Left hindlimb (tissue), 1 donor: Measurements from ENCODE around the gene PGPEP1.
"Not testable (repeated sequence)": the region's sequence is repeated elsewhere in the genome, so short reads cannot be mapped to it uniquely, and the experiment has no call there.

Experiments used
- DNase-seq: peaks from one replicate; pipeline ENCODE4 v3.0.0-alpha.2; 2018

Gene PGPEP1

GRCh38 chr19:18393836-18394235 lies 53.4 kb downstream of the PGPEP1 start:
- no peak for DNase-seq

DNA sequence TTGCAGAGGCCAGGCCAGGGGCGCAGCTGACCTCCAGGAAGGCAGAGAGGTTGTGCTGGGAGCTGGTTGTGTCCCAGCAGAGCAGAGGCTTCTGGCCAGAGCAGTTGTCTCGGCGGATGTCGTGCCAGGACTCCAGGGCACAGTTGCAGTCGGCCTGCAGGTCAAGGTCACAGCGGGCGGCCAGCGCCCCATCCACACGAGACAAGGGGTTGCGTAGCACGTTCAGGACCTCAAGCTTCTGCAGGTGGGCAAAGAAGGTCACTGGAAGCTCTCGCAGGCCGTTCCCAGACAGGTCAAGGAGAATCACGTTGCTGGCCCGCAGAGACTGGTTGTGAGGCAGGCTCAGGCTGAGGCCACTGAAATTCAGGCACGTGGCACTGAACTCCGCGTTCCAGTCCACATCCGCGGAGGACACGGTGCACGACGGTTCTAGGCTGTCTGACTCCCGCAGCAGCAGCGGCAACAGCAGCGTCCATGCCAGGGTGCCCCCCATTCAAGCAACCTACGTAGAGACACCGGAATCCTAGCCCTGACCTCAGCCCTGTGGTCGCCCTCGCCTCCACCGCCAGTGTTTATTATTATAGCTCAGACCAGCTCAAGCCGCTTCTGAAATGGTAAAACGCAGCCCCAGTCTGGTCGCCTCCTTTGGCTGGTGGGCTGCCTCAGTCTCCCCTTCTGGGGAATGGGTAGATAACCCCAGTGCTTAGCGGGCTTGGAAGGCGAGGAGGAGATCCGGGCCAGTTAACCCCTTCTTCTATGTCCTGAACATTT lies 56.3 kb downstream of the PGPEP1 start:
- DNase-seq, result no peak

DNA sequence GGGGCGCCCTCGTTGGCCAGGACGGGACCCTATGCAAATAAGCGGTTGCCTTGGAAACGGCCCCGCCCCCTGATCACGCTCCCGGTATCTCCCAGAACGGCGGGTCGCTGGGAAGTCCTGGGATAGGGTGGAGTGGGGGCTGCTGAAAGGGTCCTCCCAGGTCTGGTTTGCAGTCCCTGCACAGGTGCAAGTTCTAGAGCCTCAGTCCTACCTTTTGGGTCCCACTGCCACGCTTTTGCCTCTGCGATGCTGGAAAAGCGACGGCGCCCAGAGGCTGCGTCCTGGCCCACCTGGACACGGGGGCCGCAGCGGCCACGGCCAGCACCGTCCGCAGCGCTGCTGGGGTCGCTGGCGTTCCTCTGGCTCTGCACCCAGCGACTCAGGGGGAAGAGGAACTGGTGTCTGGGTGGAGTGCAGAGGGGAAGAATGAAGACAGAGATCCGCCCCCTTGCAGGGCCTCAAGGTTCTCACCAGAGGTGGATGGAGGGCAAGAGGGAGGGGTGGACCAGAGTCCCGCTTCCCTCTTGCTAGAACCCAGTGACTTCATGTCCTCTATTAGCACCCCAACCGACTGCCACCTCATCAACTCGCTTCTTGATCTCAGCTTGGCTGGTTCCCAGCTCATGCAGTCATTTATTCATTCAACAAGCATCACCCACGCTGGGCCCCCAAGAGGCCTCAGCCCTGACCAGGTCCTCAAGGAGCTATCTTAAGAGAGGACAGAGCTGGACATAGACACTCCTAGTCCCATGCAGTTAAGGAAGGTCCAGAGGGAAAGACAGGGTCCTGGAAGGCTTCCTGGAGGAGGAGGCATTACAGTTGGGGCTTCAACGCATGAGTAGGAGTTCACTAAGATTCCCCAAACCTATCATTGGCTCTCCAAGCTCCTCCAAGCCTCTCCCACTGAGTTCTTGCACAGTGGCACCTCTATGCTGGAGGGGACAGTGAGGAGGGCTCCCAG lies 57.1 kb downstream of the PGPEP1 start, which contains the start of gene LRRC25:
TSS of gene LRRC25 (minus strand) at position 381 of the 961 bp plus-strand sequence. CDS start 659 bp downstream, outside the sequence.
- no peak for DNase-seq

GRCh38 chr19:18399008-18399407 lies 58.6 kb downstream of the PGPEP1 start:
- DNase-seq, result no peak

GRCh38 chr19:18401580-18402112 lies 61.2 kb downstream of the PGPEP1 start:
- peak; percentile 79 for DNase-seq

DNA sequence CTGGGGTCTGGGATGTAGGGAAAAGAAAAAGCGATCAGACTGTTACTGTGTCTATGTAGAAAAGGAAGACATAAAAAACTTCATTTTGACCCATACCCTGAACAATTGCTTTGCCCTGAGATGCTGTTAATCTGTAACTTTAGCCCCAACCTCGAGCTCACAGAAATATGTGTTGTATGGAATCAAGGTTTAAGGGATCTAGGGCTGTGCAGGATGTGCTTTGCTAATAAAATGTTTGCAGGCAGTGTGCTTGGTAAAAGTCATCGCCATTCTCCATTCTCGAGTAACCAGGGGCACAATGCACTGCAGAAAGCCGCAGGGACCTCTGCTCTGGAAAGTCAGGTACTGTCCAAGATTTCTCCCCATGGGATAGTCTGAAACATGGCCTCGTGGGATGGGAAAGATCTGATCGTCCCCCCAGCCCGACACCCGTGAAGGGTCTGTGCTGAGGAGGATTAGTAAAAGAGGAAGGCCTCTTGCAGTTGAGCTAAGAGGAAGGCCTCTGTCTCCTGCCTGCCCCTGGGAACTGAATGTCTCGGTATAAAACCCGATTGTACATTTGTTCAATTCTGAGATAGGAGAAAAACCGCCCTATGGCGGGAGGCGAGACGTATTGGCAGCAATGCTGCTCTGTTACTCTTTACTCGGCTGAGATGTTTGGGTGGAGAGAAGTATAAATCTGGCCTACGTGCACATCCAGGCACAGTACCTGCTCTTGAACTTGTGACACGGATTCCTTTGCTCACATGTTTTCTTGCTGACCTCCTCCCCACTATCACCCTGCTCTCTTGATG lies 62.3 kb downstream of the PGPEP1 start:
- DNase-seq, result not testable (repeated sequence)

DNA sequence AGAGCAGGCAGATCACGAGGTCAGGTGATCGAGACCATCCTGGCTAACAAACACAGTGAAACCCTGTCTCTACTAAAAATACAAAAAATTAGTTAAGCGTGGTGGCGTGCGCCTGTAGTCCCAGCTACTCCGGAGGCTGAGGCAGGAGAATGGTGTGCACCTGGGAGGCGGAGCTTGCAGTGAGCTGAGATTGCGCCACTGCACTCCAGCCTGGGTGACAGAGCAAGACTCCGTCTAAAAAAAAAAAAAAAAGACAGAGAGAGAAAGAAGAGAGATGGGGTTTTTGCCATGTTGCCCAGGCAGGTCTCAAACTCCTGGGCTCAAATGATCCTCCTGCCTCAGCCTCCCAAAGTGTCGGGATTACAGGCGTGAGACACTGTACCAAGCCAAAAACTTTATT lies 65.4 kb downstream of the PGPEP1 start:
- not testable (repeated sequence) for DNase-seq

- no peak for DNase-seq
These were observed 66.4 kb downstream of the PGPEP1 start for GRCh38 chr19:18406749-18407148.

GRCh38 chr19:18408053-18408476 lies 67.7 kb downstream of the PGPEP1 start:
- DNase-seq, result no peak

DNA sequence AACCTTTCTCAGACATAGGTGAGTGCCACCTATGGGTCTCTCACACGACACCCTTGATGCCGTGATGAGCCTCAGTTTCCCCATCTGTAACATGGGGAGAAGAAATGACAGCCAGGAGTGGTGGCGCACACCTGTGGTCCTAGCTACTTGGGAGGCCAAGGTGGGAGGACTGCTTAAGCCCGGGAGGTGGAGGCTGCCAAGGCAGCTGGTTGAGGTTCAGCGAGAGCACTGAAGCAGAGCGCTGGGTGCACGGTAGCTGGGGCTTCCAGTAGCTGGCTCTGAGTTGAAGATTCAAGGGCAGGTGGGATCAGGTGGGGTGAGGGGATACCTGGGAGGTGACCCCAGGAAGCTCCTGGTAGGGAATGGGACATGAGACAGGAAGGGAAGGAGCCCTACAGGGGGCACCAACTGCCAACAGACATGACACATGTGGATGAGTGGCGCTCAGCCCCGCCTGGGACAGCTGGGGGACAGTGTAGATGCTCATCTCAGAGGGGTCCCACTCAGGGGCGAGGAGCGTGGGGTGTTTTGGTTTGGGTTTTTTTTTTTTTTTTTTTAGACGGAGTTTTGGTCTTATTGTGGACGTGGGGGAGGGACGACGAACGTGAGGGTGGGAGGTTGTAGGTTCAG lies 72.3 kb downstream of the PGPEP1 start:
- peak; percentile 37 for DNase-seq

DNA sequence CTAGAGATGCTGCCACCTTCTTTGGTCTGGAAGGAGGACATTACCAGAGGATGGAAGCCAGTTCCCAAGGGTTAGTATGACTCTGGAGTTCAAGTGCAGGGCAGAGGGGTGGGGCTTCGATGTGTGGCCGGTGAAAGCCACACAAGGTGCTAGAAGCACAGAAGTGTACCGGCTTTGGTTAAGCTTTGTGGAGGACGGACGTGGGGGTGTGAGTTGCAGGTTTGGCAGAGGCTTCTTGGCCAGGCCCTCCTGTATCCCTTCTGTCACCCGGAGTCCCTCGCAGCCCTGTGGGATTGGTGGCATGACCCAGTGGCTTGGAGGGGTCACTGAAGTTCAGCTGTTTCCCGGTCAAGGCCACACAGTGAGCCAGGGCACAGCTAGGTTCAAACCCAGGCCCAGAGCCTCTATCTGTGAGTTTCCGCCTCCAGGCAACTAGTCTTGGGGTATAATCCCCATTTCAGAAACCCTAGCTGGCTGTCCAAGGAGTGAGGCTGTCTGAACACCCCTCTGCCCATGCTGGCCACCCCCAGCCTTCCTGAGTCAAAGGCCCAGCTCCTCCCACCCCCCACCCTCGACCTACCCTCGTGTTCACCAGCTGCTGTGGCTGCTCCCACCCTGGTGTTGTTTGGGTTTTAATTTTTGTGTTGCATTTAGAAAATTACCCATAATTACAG lies 74.2 kb downstream of the PGPEP1 start:
- DNase-seq, result no peak

GRCh38 chr19:18415178-18415867 lies 74.9 kb downstream of the PGPEP1 start:
- peak; percentile 91 for DNase-seq

DNA sequence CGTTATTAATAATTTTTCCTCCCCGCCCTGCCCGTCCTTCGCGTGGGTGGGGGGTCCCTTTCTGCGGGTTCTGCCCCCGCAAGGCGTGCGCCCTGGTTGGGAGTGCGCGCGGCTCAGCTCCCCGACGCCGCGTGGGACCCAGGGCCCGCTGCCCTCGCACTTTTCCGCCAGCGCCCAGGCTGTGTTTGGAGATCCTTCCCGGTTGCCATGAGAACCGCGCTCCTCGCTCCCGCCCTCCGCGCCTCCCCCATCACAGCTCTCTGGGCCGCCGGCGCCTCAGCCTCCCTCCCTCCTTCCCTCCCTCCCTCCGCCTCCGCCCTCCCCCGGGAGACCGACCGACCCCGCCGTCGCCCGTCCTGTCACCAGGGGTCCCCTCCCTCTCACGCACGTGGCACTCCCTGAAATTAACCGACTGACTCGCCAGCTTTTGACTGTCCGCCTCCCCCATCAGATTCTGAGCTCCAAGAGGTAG lies 76.4 kb downstream of the PGPEP1 start:
- peak; percentile 96 for DNase-seq

GRCh38 chr19:18417250-18418028 lies 77.0 kb downstream of the PGPEP1 start:
- DNase-seq, result peak; percentile 95

DNA sequence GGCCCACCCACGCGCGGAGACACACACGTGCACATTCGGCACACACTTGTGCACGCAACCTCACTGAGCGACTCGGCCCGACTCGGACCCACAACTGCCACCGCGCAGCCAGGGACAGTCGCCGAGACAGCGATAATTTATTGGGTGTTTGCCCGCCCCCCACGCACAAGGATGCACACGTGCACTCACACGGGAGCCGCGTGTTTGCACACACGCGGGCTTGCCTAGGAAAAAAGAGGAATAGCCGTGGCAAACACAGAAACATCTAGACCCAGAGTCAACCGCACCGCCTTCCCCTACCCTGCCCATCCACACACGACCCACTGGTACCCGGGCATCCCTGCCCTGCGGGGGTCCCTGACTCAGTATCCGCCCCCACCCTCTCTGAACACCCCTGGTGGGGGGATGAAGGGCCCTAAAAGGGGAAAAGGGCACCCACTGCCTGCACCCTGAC lies 77.7 kb downstream of the PGPEP1 start:
- peak; percentile 64 for DNase-seq

GRCh38 chr19:18418483-18419194 lies 78.2 kb downstream of the PGPEP1 start:
- no peak for DNase-seq

DNA sequence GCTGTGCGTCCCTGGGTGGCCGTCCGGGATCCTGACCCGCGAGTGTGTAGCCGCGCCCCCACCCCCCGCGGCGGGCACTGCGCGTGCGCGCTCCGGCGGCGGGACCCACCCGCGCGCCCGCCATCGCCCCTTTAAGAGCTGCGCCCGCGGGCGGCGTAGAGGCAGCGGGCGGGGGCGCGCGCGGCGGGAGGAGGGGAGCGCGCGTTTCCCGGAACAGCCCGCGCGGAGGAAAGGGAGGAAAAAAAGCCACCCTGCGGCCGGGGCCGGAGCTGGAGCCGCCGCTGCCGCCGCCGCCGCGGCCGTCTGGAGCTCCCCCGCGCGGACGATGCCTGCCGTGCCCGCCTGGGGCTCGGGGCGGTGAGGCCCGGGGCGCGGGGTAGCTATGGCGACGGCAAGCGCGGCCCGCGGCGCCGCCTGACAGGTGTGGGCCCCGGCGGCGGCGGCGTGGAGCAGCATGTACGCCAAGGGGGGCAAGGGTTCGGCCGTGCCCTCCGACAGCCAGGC lies 78.8 kb downstream of the PGPEP1 start, which contains the start of gene SSBP4:
TSS of gene SSBP4 (plus strand) at position 204 of the 504 bp plus-strand sequence. CDS start at position 455, 251 bp downstream.
- DNase-seq, result peak; percentile 89
